Measurements from ENCODE around the gene ASS1.

Gene ASS1

DNA sequence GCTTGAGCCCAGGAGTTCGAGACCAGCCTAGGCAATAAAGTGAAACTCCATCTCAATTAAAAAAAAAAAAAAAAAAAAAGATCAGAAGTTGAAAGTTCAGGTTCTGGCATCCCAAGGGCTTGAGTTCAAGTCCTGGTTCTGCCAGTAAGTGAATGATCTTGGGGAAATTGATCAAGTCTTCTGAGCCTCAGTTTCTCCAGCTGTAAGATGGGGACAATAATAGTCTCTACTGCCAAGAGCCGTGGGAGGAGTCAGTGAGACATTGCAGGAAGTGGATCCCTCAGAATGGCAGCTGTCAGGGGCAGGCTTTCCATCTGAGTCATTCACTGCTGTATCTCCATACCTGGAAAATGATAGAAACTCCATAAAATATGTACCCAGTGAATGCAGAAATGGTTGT, 96.8 kb downstream of the ASS1 start:
- H3K4me3 ChIP-seq (ENCODE audit: low read length): no peak overlapping the region
- H3K36me3 ChIP-seq (replicated peaks; ENCODE audit: insufficient read depth, low read length): no peaks in the 10 kb centered on the region
- no peaks in the 10 kb centered on the region for H3K79me2 ChIP-seq (ENCODE audit: low read length)
- H3K9me3 ChIP-seq (replicated peaks; ENCODE audit: insufficient read depth, low read length): no peaks in the 10 kb centered on the region
- peaks cover 97% of the 10 kb centered on the region for H3K27me3 ChIP-seq (replicated peaks; ENCODE audit: insufficient read depth, low read length)
- no peak overlapping the region for H2AFZ ChIP-seq (ENCODE audit: low read length)
- H3K4me2 ChIP-seq (ENCODE audit: low read depth, low read length): no peak overlapping the region
- TF ChIP-seq CTCF (IDR thresholded peaks at IDR 0.05; ENCODE audit: low read length): no peak
- no peak for TF ChIP-seq EZH2 (optimal IDR thresholded peaks at IDR 0.05; ENCODE audit: low read depth, low read length)
- no peak for TF ChIP-seq EZH2phosphoT487 (IDR thresholded peaks at IDR 0.05; ENCODE audit: low read length)
- no peak overlapping the region for H3K9ac ChIP-seq (ENCODE audit: low read length)
- H3K9me2 ChIP-seq (replicated peaks; ENCODE audit: insufficient read depth, low read length): no peaks in the 10 kb centered on the region
- no peak for DNase-seq
- no peaks in the 10 kb centered on the region for H3K4me1 ChIP-seq (ENCODE audit: low read length)
- H3K27ac ChIP-seq (ENCODE audit: low read length): no peak overlapping the region
- no peaks in the 10 kb centered on the region for H4K20me1 ChIP-seq (ENCODE audit: insufficient read depth, low read length)
- H3F3A ChIP-seq (ENCODE audit: insufficient read depth, low read length): no peaks in the 10 kb centered on the region

DNA sequence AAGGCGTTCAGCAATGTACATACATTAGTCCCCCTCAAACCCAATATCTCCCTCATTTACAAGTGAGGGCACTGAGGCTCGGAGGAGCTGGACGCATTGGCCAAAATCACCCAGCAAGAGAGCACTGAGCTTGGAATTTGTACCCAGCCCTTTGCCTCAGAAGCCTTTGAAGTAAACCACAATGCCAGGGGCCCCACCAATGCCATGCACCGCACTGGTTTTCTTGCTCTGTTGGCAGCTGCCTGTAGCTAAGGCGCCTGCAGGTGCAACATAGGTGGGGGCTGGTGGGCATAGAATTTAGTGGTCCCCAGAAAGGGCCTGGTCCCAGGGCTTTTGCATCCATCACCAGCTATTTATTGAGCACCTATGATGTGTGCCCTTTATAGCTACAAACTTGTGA, 97.3 kb downstream of the ASS1 start:
- no peak for DNase-seq
- H3K27ac ChIP-seq (ENCODE audit: low read length): no peak overlapping the region
- peaks cover 97% of the 10 kb centered on the region for H3K27me3 ChIP-seq (replicated peaks; ENCODE audit: insufficient read depth, low read length)
- no peaks in the 10 kb centered on the region for H3K36me3 ChIP-seq (replicated peaks; ENCODE audit: insufficient read depth, low read length)
- H3K4me2 ChIP-seq (ENCODE audit: low read depth, low read length): no peak overlapping the region
- TF ChIP-seq CTCF (IDR thresholded peaks at IDR 0.05; ENCODE audit: low read length) (no peak), EZH2phosphoT487 (IDR thresholded peaks at IDR 0.05; ENCODE audit: low read length) (no peak), EZH2 (optimal IDR thresholded peaks at IDR 0.05; ENCODE audit: low read depth, low read length) (no peak)
- no peaks in the 10 kb centered on the region for H3K4me1 ChIP-seq (ENCODE audit: low read length)
- no peaks in the 10 kb centered on the region for H3K9me3 ChIP-seq (replicated peaks; ENCODE audit: insufficient read depth, low read length)
- H3K9me2 ChIP-seq (replicated peaks; ENCODE audit: insufficient read depth, low read length): no peaks in the 10 kb centered on the region
- no peak overlapping the region for H3K4me3 ChIP-seq (ENCODE audit: low read length)
- H4K20me1 ChIP-seq (ENCODE audit: insufficient read depth, low read length): no peaks in the 10 kb centered on the region
- no peaks in the 10 kb centered on the region for H3K79me2 ChIP-seq (ENCODE audit: low read length)
- no peak overlapping the region for H2AFZ ChIP-seq (ENCODE audit: low read length)
- H3F3A ChIP-seq (ENCODE audit: insufficient read depth, low read length): no peaks in the 10 kb centered on the region
- H3K9ac ChIP-seq (ENCODE audit: low read length): no peak overlapping the region

- H3K4me2 ChIP-seq (ENCODE audit: low read depth, low read length): no peak overlapping the region
- H3K79me2 ChIP-seq (ENCODE audit: low read length): no peaks in the 10 kb centered on the region
- H3F3A ChIP-seq (ENCODE audit: insufficient read depth, low read length): no peaks in the 10 kb centered on the region
- H4K20me1 ChIP-seq (ENCODE audit: insufficient read depth, low read length): no peaks in the 10 kb centered on the region
- H3K4me1 ChIP-seq (ENCODE audit: low read length): no peaks in the 10 kb centered on the region
- no peak overlapping the region for H3K9ac ChIP-seq (ENCODE audit: low read length)
- peaks cover 96% of the 10 kb centered on the region for H3K27me3 ChIP-seq (replicated peaks; ENCODE audit: insufficient read depth, low read length)
- TF ChIP-seq EZH2phosphoT487 (IDR thresholded peaks at IDR 0.05; ENCODE audit: low read length) (no peak), EZH2 (optimal IDR thresholded peaks at IDR 0.05; ENCODE audit: low read depth, low read length) (no peak), CTCF (IDR thresholded peaks at IDR 0.05; ENCODE audit: low read length) (no peak)
- H3K9me3 ChIP-seq (replicated peaks; ENCODE audit: insufficient read depth, low read length): no peaks in the 10 kb centered on the region
- no peak for DNase-seq
- no peak overlapping the region for H3K4me3 ChIP-seq (ENCODE audit: low read length)
- no peak overlapping the region for H2AFZ ChIP-seq (ENCODE audit: low read length)
- no peaks in the 10 kb centered on the region for H3K36me3 ChIP-seq (replicated peaks; ENCODE audit: insufficient read depth, low read length)
- no peak overlapping the region for H3K27ac ChIP-seq (ENCODE audit: low read length)
- H3K9me2 ChIP-seq (replicated peaks; ENCODE audit: insufficient read depth, low read length): no peaks in the 10 kb centered on the region
Measured at GRCh38 chr9:130542457-130543228, 97.9 kb downstream of the ASS1 start.

Data from MM.1S (cell line).